CD4-positive, CD25-positive, alpha-beta regulatory T cell (primary cell): ENCODE results near the gene LMAN1L. TPM values are rescaled to one million over a fixed set of nuclear protein-coding genes. Genes with fewer than 3 reads are reported as not detected.

ENCODE experiments used
- ATAC-seq, 2 donors: fragments of 150-1000 bp; cut with Tn5 transposase; one replicate each; pipeline ENCODE4 v1.10.0; 2021; ENCODE audit warnings: low read depth in 2 of 2, moderate number of reproducible peaks in 2 of 2, moderate library complexity in 1 of 2
- DNase-seq, 3 donors: peaks; one replicate each; pipeline versions ENCODE4 v3.0.0 to v3.0.0-alpha.2; 2012 to 2022; ENCODE audit warnings: mixed read lengths in 1 of 3
- H3K27ac ChIP-seq: one replicate; pipeline ENCODE4 v1.7.0; 2013; ENCODE audit warnings: mild to moderate bottlenecking, low read length; ENCODE audit not compliant: insufficient read depth, poor library complexity, severe bottlenecking
- H3K27me3 ChIP-seq: one replicate; pipeline ENCODE4 v1.7.0; 2013; ENCODE audit warnings: low read length; ENCODE audit not compliant: control insufficient read depth, insufficient read depth
- H3K36me3 ChIP-seq: one replicate; pipeline ENCODE4 v1.7.0; 2013; ENCODE audit warnings: mild to moderate bottlenecking, low read length, moderate library complexity; ENCODE audit not compliant: control insufficient read depth, insufficient read depth
- H3K4me1 ChIP-seq: 2 replicates; pipeline ENCODE4 v1.7.0; 2013; ENCODE audit warnings: mild to moderate bottlenecking, low read length; ENCODE audit not compliant: insufficient read depth, control insufficient read depth, poor library complexity, severe bottlenecking
- H3K4me3 ChIP-seq: one replicate; pipeline ENCODE4 v1.7.0; 2013; ENCODE audit warnings: low read depth, mild to moderate bottlenecking, low read length, moderate library complexity
- H3K9me3 ChIP-seq, 2 experiments: 1 replicate in 1 of 2; 2 replicates in 1 of 2; pipeline ENCODE4 v1.7.0; 2013; ENCODE audit warnings: low read length in 2 of 2, mild to moderate bottlenecking in 1 of 2, moderate library complexity in 1 of 2; ENCODE audit not compliant: control insufficient read depth in 2 of 2
- H3K27ac Mint-ChIP-seq, 3 donors: one replicate each; pipeline ENCODE4 v1.8.0; 2020 to 2022; ENCODE audit warnings: mild to moderate bottlenecking in 3 of 3, mixed read lengths in 3 of 3, moderate library complexity in 2 of 3
- H3K27me3 Mint-ChIP-seq: one replicate; pipeline ENCODE4 v1.8.0; 2022; ENCODE audit warnings: mild to moderate bottlenecking, mixed read lengths
- H3K36me3 Mint-ChIP-seq: one replicate; pipeline ENCODE4 v1.8.0; 2020; ENCODE audit warnings: mixed read lengths
- H3K4me1 Mint-ChIP-seq, 4 donors: one replicate each; pipeline ENCODE4 v1.8.0; 2020 to 2022; ENCODE audit warnings: mixed read lengths in 4 of 4, mild to moderate bottlenecking in 1 of 4
- H3K4me3 Mint-ChIP-seq, 4 donors: one replicate each; pipeline ENCODE4 v1.8.0; 2020 to 2022; ENCODE audit warnings: mild to moderate bottlenecking in 4 of 4, mixed read lengths in 4 of 4, moderate library complexity in 3 of 4
- H3K9me3 Mint-ChIP-seq, 7 donors: one replicate each; pipeline ENCODE4 v1.8.0; 2020 to 2022; ENCODE audit warnings: mixed read lengths in 7 of 7, mild to moderate bottlenecking in 3 of 7, moderate library complexity in 2 of 7
- polyA plus RNA-seq, 4 donors: library from polyadenylated mRNA; unstranded; fragments of 300-500 nt; fragmentation: Illumina TruSeq; gene quantifications; one replicate each; pipeline ENCODE4 v1.2.3, GENCODE V29; 2021
- total RNA-seq: library from RNA; stranded (reverse); gene quantifications from one replicate; pipeline ENCODE4 v1.2.3, GENCODE V29; 2022

LMAN1L gene
- total and polyA plus RNA-seq, 5 donors from 2014 or later = not detected

DNA sequence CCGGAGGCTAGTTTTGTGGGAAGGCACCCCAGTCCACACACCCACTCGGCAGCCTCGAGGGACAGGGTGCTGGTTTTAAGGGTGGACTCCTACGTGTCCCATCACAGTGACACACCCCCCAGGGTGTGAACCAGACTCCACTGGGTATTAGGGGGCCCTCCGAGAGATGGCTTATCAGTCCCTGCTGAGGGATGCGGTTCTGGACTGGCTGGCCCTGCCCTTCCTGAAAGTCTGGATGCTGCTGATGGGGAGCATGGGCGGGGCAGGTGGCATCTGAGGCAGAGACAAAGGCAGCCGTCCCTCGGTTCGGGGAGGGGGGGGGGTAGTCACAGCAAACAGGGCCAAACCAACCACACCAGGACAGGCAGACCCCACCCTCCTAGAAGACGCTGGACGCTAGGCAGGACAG, 31.3 kb downstream of the LMAN1L start:
- peak overlapping the region; percentile 65 to 92 (median 82) for H3K4me3 Mint-ChIP-seq
- Histone ChIP-seq H3K27me3 (no peaks in the 10 kb centered on the region), H3K36me3 (peaks cover 16% of the 10 kb centered on the region), H3K9me3 (no peaks in the 10 kb centered on the region), H3K4me1 (peaks cover 48% of the 10 kb centered on the region), H3K4me3 (peak overlapping the region; percentile 55), H3K27ac (peak overlapping the region; percentile 83)
- H3K4me1 Mint-ChIP-seq = peaks cover 5 to 68% (median 36%) of the 10 kb centered on the region in 4 donors
- H3K9me3 Mint-ChIP-seq = no peaks in the 10 kb centered on the region
- H3K27me3 Mint-ChIP-seq = no peaks in the 10 kb centered on the region
- peaks cover 25% of the 10 kb centered on the region for H3K36me3 Mint-ChIP-seq
- ATAC-seq = no peak
- DNase-seq = no peak
- H3K27ac Mint-ChIP-seq = peak overlapping the region; percentile 95 to 99 (median 97)

DNA sequence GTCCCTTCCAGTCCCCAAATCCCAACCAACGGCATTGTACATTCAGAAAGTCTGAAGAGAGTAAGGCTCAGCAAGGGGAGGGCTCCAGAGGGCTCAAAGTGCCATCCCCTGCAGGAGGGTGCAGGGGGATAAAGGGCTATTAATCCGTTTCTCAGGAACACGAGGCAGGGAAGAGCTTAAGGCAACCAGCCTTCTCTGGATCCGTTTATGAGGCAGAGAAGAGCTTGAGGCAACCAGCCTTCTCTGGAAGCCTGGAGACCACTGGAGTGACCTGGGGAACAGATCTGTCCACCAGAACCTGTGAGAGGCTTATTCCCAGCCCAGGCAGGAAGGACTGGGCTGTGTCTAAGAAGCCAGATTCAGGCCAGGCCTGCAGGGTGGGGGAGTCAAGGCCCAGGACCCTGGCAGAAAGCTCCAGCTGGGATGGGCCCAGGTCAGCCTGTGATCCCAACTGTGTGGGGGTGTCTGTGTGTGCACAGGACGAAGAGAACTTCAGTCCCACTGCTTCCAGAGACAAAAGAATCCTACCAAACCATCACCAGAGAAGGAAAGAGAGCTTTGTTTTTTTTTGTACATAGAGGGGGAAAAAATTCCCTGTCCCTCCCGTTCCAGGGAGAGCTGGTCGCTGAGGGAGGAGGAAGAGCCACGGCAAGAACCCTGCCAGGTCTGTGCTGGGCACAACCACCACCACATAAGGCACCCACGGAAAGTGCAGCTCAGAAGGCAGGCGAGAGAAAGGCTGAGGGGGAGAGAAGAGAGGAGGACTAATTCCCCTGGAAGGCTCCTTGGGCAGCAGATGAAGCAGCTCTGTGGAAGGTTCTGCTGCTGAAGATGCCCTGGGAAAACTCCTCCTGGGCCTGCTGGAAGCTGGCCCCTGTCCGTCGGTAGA, 31.9 kb downstream of the LMAN1L start:
- H3K27me3 Mint-ChIP-seq = no peaks in the 10 kb centered on the region
- peaks cover 21% of the 10 kb centered on the region for H3K36me3 ChIP-seq
- peak overlapping the region; percentile 65 to 91 (median 84) for H3K4me3 Mint-ChIP-seq
- peaks cover 26% of the 10 kb centered on the region for H3K36me3 Mint-ChIP-seq
- peak overlapping the region; percentile 95 to 99 (median 97) for H3K27ac Mint-ChIP-seq
- ATAC-seq (no peak), DNase-seq (no peak)
- no peaks in the 10 kb centered on the region for H3K9me3 ChIP-seq
- H3K27ac ChIP-seq = peak overlapping the region; percentile 83
- peak overlapping the region; percentile 57 for H3K4me3 ChIP-seq
- H3K4me1 ChIP-seq = peaks cover 48% of the 10 kb centered on the region
- H3K9me3 Mint-ChIP-seq = peaks cover 0 to under 1% (median 0%) of the 10 kb centered on the region in 7 donors
- peaks cover 5 to 68% (median 36%) of the 10 kb centered on the region in 4 donors for H3K4me1 Mint-ChIP-seq
- H3K27me3 ChIP-seq = no peaks in the 10 kb centered on the region

DNA sequence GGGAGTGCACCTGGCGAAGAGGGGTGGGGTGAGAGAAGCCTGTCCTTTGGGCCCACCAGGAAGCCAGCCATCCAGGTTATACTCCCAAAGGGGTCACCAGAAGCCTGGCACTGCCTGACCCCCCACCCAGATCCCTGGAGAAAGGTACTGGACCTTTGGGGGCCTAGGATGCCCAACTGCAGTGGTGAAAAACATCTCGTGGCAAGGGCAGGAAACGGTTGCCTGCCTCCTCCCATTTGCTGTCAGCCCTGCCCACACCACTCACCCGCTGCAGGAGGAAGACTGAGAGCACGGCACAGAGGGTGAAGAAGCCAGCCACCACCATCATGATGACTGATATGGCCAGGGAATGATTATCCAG, 32.6 kb downstream of the LMAN1L start:
- Mint-ChIP-seq H3K27ac (peak overlapping the region; percentile 95 to 99 (median 97)), H3K36me3 (peaks cover 29% of the 10 kb centered on the region), H3K9me3 (peaks cover 0 to 1% (median 0%) of the 10 kb centered on the region in 7 donors), H3K27me3 (no peaks in the 10 kb centered on the region), H3K4me3 (peak overlapping the region; percentile 65 to 91 (median 84)), H3K4me1 (peaks cover 5 to 66% (median 36%) of the 10 kb centered on the region in 4 donors)
- H3K36me3 ChIP-seq = peaks cover 27% of the 10 kb centered on the region
- DNase-seq (peak; percentile 20 to 88 (median 58)), ATAC-seq (peak; percentile 59 to 68)
- H3K9me3 ChIP-seq = no peaks in the 10 kb centered on the region
- H3K27me3 ChIP-seq = no peaks in the 10 kb centered on the region
- H3K4me1 ChIP-seq = peaks cover 48% of the 10 kb centered on the region
- H3K4me3 ChIP-seq = peak overlapping the region; percentile 57
- H3K27ac ChIP-seq = peak overlapping the region; percentile 83

DNA sequence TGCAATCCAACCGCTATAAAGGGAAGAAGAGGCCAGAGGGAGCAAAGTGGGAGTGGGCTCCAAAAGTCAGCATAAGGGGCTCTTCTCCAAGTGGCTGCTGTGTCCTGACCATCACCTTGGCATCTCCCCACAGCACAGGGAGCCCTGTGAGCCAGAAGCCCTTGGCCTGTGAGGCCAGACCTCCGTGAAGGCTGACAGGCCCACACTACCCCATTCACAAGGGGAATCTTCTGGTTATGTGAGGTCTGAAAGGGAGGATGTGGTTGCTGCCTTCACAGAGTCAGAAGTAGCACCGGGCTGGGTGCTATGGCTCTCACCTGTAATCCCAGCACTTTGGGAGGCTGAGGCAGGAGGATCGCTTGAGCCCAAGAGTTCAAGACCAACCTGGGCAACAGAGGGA, 32.9 kb downstream of the LMAN1L start:
- Mint-ChIP-seq H3K27ac (peak overlapping the region; percentile 95 to 99 (median 97)), H3K27me3 (no peaks in the 10 kb centered on the region), H3K4me3 (peak overlapping the region; percentile 65 to 91 (median 84)), H3K4me1 (peaks cover 5 to 62% (median 36%) of the 10 kb centered on the region in 4 donors), H3K9me3 (peaks cover 0 to 1% (median 0%) of the 10 kb centered on the region in 7 donors), H3K36me3 (peaks cover 32% of the 10 kb centered on the region)
- ATAC-seq (peak; percentile 22 to 27), DNase-seq (peak in 2 of 3 donors; percentile 36 to 74)
- H3K27ac ChIP-seq = peak overlapping the region; percentile 83
- no peaks in the 10 kb centered on the region for H3K27me3 ChIP-seq
- no peaks in the 10 kb centered on the region for H3K9me3 ChIP-seq
- peaks cover 48% of the 10 kb centered on the region for H3K4me1 ChIP-seq
- peaks cover 31% of the 10 kb centered on the region for H3K36me3 ChIP-seq
- peak overlapping the region; percentile 57 for H3K4me3 ChIP-seq

DNA sequence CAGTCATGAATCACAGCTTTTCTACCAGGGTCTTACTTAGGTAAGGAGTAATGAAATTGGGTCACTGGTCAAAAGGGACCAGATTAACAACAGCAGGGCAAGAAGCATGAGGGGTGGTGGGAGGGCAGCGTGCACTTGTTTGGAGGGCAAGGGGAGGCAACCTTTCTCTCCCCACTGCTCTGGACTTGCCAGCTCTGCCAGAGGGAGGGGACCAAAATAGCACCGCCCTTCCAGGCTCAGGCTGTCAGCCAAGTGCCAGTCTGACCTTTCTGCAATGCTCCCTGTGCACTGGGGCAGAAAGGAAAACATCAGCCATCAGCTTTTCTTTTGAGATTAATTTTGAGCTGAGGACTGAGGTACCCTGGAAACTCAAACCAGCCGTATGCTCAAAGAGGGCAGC, 34.8 kb downstream of the LMAN1L start:
- peak overlapping the region in 1 of 4 donors; percentile 87 for H3K4me3 Mint-ChIP-seq

DNA sequence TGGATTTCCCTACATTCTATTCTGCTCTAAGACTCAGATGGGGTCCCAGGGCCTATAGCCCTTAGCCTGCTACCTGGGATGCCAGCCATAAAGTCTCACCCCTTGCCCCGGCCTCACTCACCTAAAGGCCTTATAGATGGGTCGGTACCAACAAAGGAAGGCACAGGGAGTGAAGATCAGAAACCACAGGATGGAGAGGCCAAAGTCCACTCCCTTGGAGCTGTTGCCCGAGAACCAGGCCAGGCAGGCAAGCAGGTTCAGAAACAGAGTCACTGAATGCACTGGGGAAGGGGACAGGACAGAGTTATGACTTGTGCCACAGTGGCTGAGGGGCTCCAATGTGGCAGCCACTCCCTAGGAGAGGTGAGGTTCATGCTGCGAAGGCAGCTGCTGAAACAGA, 37.8 kb downstream of the LMAN1L start:
- ATAC-seq (no peak), DNase-seq (no peak)
- peaks cover 0 to 1% (median 0%) of the 10 kb centered on the region in 7 donors for H3K9me3 Mint-ChIP-seq
- Histone ChIP-seq H3K9me3 (no peaks in the 10 kb centered on the region), H3K36me3 (peaks cover 73% of the 10 kb centered on the region), H3K27ac (no peak overlapping the region), H3K27me3 (no peaks in the 10 kb centered on the region), H3K4me3 (no peak overlapping the region), H3K4me1 (peaks cover 9% of the 10 kb centered on the region)
- H3K4me1 Mint-ChIP-seq = peaks cover 3 to 19% (median 10%) of the 10 kb centered on the region in 4 donors
- peak overlapping the region in 1 of 3 donors; percentile 20 for H3K27ac Mint-ChIP-seq
- no peaks in the 10 kb centered on the region for H3K27me3 Mint-ChIP-seq
- peaks cover 38% of the 10 kb centered on the region for H3K36me3 Mint-ChIP-seq
- no peak overlapping the region for H3K4me3 Mint-ChIP-seq

More for the DNA sequence above, 34.8 kb downstream of the LMAN1L start:
- no peaks in the 10 kb centered on the region for H3K9me3 ChIP-seq
- no peak overlapping the region for H3K27ac ChIP-seq
- Mint-ChIP-seq H3K36me3 (peaks cover 31% of the 10 kb centered on the region), H3K9me3 (peaks cover 0 to 1% (median 0%) of the 10 kb centered on the region in 7 donors), H3K27ac (peak overlapping the region in 2 of 3 donors; percentile 73 to 82), H3K27me3 (no peaks in the 10 kb centered on the region), H3K4me1 (peaks cover 5 to 44% (median 23%) of the 10 kb centered on the region in 4 donors)
- no peaks in the 10 kb centered on the region for H3K27me3 ChIP-seq
- H3K4me3 ChIP-seq = no peak overlapping the region
- peaks cover 34% of the 10 kb centered on the region for H3K4me1 ChIP-seq
- DNase-seq (no peak), ATAC-seq (no peak)
- peaks cover 50% of the 10 kb centered on the region for H3K36me3 ChIP-seq

DNA sequence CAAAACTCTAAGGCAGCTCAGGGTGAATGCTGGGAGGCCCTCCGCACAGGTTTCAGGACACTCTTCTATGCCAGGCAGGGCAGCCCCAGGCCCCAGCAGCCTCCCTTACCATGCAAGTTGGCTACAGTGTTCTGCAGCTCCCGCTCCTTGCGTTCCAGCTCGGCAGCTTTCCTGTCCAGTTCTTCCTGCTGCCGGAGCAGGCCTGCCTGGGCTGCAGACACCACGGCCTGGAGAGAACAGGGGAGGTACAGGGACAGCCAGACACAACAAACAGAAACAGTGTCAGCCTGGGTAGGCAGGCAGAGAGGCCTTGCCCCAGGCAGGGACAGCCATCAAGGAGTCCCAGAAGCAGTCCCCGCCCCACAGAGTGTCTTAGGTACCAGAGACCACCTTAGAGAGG, 39.3 kb downstream of the LMAN1L start:
- Histone ChIP-seq H3K4me1 (peaks cover 3% of the 10 kb centered on the region), H3K27ac (no peak overlapping the region), H3K9me3 (no peaks in the 10 kb centered on the region), H3K4me3 (no peak overlapping the region), H3K36me3 (peaks cover 76% of the 10 kb centered on the region), H3K27me3 (no peaks in the 10 kb centered on the region)
- peaks cover 0 to 1% (median 0%) of the 10 kb centered on the region in 7 donors for H3K9me3 Mint-ChIP-seq
- H3K36me3 Mint-ChIP-seq = peaks cover 41% of the 10 kb centered on the region
- no peak for ATAC-seq
- peaks cover 0 to 16% (median 8%) of the 10 kb centered on the region in 4 donors for H3K4me1 Mint-ChIP-seq
- DNase-seq = no peak
- H3K27ac Mint-ChIP-seq = no peak overlapping the region
- no peaks in the 10 kb centered on the region for H3K27me3 Mint-ChIP-seq
- H3K4me3 Mint-ChIP-seq = no peak overlapping the region
